Vagina (tissue), 2 donors: ENCODE measurements around the gene SAMHD1.
A peak's percentile ranks its signal among the peaks of the same experiment; 100 is the strongest.

Experiments used
- POLR2A ChIP-seq, 2 donors: fragments of 450-650 bp; IDR thresholded peaks; one replicate each; pipeline ENCODE4 v1.6.1; 2017; ENCODE audit warnings: antibody characterized with exemption in 2 of 2, mild to moderate bottlenecking in 2 of 2, moderate library complexity in 2 of 2
- POLR2AphosphoS5 ChIP-seq, 2 donors: sonication (generic); formaldehyde crosslinking; IDR thresholded peaks; one replicate each; pipeline ENCODE4 v1.9.0; 2017; ENCODE audit warnings: antibody characterized with exemption in 2 of 2, mild to moderate bottlenecking in 2 of 2, low read depth in 1 of 2; ENCODE audit not compliant: insufficient read depth in 1 of 2
- TF ChIP-seq, protein P1 (sequence below), 3 experiments: fragments of 450-650 bp in 2 of 3; fragments of 200-600 bp in 1 of 3; sonication (generic) in 1 of 3; IDR thresholded peaks; one replicate each; pipeline ENCODE4 v1.5.1; 2017 to 2019; ENCODE audit warnings: antibody characterized with exemption in 3 of 3, mild to moderate bottlenecking in 2 of 3, moderate library complexity in 2 of 3

DNA sequence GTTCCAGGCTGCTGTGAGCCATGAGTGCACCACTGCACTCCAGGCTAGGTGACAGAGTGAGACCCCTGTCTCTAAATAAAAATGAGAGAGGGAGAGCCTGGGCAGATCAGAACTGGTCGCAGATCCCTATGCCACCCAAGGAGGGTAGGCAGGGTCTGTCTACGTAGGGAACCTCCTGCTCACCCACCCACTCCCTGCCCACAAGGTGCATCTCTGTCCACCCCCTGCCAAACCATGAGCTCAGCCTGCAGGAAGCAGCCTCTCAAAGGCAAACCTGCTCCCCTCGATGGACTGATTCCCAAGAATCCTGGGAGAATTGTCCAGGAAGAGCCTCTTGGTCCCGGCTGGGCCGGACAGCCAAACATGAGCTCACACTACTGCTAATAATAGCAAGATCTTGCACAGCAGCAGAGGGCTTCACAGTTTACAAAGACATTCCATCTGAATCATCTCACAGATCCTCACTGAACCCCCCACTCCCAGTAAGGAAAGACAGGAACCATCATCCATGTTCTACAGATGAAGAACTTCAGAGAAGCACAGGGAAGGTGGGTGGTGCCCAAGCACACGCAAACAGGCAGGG is 103.3 kb downstream of the SAMHD1 start:
- TF ChIP-seq POLR2A (IDR thresholded peaks at IDR 0.05): no peak
- TF ChIP-seq, protein P1, sequence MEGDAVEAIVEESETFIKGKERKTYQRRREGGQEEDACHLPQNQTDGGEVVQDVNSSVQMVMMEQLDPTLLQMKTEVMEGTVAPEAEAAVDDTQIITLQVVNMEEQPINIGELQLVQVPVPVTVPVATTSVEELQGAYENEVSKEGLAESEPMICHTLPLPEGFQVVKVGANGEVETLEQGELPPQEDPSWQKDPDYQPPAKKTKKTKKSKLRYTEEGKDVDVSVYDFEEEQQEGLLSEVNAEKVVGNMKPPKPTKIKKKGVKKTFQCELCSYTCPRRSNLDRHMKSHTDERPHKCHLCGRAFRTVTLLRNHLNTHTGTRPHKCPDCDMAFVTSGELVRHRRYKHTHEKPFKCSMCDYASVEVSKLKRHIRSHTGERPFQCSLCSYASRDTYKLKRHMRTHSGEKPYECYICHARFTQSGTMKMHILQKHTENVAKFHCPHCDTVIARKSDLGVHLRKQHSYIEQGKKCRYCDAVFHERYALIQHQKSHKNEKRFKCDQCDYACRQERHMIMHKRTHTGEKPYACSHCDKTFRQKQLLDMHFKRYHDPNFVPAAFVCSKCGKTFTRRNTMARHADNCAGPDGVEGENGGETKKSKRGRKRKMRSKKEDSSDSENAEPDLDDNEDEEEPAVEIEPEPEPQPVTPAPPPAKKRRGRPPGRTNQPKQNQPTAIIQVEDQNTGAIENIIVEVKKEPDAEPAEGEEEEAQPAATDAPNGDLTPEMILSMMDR (IDR thresholded peaks at IDR 0.05): no peak
- TF ChIP-seq POLR2AphosphoS5 (IDR thresholded peaks at IDR 0.05; ENCODE audit: insufficient read depth in 1 of 2, low read depth in 1 of 2): peak; percentile 39 to 50
